Gastrocnemius medialis (tissue), 4 donors: ENCODE measurements around the gene ZNF488. TPM values are rescaled to one million over a fixed set of nuclear protein-coding genes. Genes with fewer than 3 reads are reported as not detected.
"Not testable (repeated sequence)": the region's sequence is repeated elsewhere in the genome, so short reads cannot be mapped to it uniquely, and the experiment has no call there.

Source experiments
- ATAC-seq, 2 donors: fragments of 150-250 bp; one replicate each; pipeline ENCODE4 v1.9.1; 2016
- DNase-seq, 2 donors: peaks; one replicate each; pipeline ENCODE4 v3.0.0-alpha.2; 2019
- H3K27ac ChIP-seq, 4 donors: fragments of 200-600 bp; sonication (generic); 1 replicate in 1 of 4; 2 replicates in 3 of 4; pipeline ENCODE4 v1.5.1; 2016 to 2018; ENCODE audit warnings: mild to moderate bottlenecking in 2 of 4, moderate library complexity in 1 of 4
- H3K27me3 ChIP-seq, 3 donors: fragments of 200-600 bp; sonication (generic) in 2 of 3; 1 replicate in 1 of 3; 2 replicates in 2 of 3; pipeline versions ENCODE4 v1.5.1 to v1.6.0; 2016 to 2019; ENCODE audit warnings: mild to moderate bottlenecking in 1 of 3, moderate library complexity in 1 of 3
- H3K36me3 ChIP-seq, 2 donors: fragments of 200-600 bp; sonication (generic) in 1 of 2; one replicate each; pipeline ENCODE4 v1.5.1; 2017 to 2018
- H3K4me1 ChIP-seq, 2 donors: fragments of 200-600 bp; sonication (generic) in 1 of 2; one replicate each; pipeline ENCODE4 v1.5.1; 2016 to 2017; ENCODE audit warnings: mild to moderate bottlenecking in 2 of 2
- H3K4me3 ChIP-seq, 4 donors: fragments of 200-600 bp; sonication (generic) in 3 of 4; 1 replicate in 1 of 4; 2 replicates in 3 of 4; pipeline ENCODE4 v1.5.1; 2016 to 2019; ENCODE audit warnings: mild to moderate bottlenecking in 2 of 4
- H3K9me3 ChIP-seq, 3 donors: fragments of 200-600 bp; sonication (generic) in 2 of 3; 1 replicate in 1 of 3; 2 replicates in 2 of 3; pipeline ENCODE4 v1.5.1; 2016 to 2019
- POLR2A ChIP-seq, 2 donors: fragments of 450-650 bp; IDR thresholded peaks; one replicate each; pipeline ENCODE4 v1.6.1; 2017; ENCODE audit warnings: antibody characterized with exemption in 2 of 2, mild to moderate bottlenecking in 2 of 2, moderate library complexity in 2 of 2
- in situ Hi-C, 4 donors: fragments of 200-750 bp; cut with MboI; loops; one replicate each; pipeline versions ENCODE4 v1.15.0 to v1.8.0; 2017; ENCODE audit warnings: low sequenced_read_pairs in 4 of 4
- intact Hi-C: fragments of 100-400 bp; cut with DNase I; formaldehyde crosslinking; loops from one replicate; pipeline ENCODE4 v1.15.1; 2023; ENCODE audit warnings: low total_unique reads
- total RNA-seq, 4 donors: library from RNA; depleted of rRNA; stranded (reverse); fragments of >200 nt; gene quantifications; one replicate each; pipeline versions ENCODE4 v1.1.0 to v1.2.3, GENCODE V29; 2016
- TF ChIP-seq, protein P1 (sequence below), 5 experiments: fragments of 450-650 bp in 3 of 5; fragments of 200-600 bp in 2 of 5; sonication (generic) in 2 of 5; IDR thresholded peaks in 4 of 5; conservative IDR thresholded peaks in 1 of 5; 1 replicate in 4 of 5; 2 replicates in 1 of 5; pipeline ENCODE4 v1.5.1; 2016 to 2019; ENCODE audit warnings: antibody characterized with exemption in 5 of 5, mild to moderate bottlenecking in 3 of 5, moderate library complexity in 3 of 5

ZNF488 gene
- total RNA-seq, 4 donors from 2014 or later = not detected

- no peaks in the 10 kb centered on the region for H3K4me1 ChIP-seq
- intact Hi-C loops (no loop called here), in situ Hi-C loops (no loop called here)
- TF ChIP-seq, protein P1, sequence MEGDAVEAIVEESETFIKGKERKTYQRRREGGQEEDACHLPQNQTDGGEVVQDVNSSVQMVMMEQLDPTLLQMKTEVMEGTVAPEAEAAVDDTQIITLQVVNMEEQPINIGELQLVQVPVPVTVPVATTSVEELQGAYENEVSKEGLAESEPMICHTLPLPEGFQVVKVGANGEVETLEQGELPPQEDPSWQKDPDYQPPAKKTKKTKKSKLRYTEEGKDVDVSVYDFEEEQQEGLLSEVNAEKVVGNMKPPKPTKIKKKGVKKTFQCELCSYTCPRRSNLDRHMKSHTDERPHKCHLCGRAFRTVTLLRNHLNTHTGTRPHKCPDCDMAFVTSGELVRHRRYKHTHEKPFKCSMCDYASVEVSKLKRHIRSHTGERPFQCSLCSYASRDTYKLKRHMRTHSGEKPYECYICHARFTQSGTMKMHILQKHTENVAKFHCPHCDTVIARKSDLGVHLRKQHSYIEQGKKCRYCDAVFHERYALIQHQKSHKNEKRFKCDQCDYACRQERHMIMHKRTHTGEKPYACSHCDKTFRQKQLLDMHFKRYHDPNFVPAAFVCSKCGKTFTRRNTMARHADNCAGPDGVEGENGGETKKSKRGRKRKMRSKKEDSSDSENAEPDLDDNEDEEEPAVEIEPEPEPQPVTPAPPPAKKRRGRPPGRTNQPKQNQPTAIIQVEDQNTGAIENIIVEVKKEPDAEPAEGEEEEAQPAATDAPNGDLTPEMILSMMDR (IDR thresholded peaks at IDR 0.05 in 4 of 5, conservative IDR thresholded peaks at IDR 0.05 in 1 of 5) = no peak
- no peak for TF ChIP-seq POLR2A (IDR thresholded peaks at IDR 0.05)
- no peaks in the 10 kb centered on the region for H3K27me3 ChIP-seq
- H3K9me3 ChIP-seq = no peaks in the 10 kb centered on the region
- DNase-seq = no peak
- no peak overlapping the region for H3K4me3 ChIP-seq
- ATAC-seq = no peak
- H3K36me3 ChIP-seq = no peaks in the 10 kb centered on the region
- no peak overlapping the region for H3K27ac ChIP-seq
Observed at GRCh38 chr10:47418321-47418720, 34.2 kb upstream of the ZNF488 start.

DNA sequence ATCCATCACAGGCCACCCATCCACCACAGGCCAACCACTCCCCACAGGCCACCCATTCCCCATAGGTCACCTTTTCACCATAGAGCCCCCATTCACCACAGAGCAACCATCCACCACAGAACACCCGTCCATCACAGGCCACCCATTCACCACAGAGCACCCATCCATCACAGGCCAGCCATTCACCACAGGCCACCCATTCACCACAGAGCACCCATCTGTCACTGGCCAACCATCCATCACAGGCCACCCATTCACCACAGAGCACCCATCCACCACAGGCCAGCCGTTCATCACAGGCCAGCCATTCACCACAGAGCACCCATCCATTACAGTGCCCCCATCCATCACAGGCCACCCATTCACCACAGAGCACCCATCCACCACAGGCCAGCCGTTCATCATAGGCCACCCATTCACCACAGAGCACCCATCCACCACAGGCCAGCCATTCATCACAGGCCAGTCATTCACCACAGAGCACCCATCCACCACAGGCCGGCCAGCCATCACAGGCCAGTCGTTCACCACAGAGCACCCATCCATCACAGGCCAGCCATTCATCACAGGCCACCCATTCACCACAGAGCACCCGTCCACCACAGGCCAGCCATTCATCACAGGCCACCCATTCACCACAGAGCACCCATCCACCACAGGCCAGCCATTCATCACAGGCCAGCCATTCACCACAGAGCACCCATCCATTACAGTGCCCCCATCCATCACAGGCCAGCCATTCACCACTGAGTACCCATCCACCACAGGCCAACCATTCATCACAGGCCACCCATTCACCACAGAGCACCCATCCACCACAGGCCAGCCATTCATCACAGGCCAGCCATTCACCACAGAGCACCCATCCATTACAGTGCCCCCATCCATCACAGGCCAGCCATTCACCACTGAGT lies 32.5 kb upstream of the ZNF488 start:
- in situ Hi-C loops, H3K9me3 ChIP-seq, H3K27ac ChIP-seq, H3K4me1 ChIP-seq, H3K27me3 ChIP-seq, H3K36me3 ChIP-seq, DNase-seq, ATAC-seq, intact Hi-C loops, H3K4me3 ChIP-seq: not testable (repeated sequence)

DNA sequence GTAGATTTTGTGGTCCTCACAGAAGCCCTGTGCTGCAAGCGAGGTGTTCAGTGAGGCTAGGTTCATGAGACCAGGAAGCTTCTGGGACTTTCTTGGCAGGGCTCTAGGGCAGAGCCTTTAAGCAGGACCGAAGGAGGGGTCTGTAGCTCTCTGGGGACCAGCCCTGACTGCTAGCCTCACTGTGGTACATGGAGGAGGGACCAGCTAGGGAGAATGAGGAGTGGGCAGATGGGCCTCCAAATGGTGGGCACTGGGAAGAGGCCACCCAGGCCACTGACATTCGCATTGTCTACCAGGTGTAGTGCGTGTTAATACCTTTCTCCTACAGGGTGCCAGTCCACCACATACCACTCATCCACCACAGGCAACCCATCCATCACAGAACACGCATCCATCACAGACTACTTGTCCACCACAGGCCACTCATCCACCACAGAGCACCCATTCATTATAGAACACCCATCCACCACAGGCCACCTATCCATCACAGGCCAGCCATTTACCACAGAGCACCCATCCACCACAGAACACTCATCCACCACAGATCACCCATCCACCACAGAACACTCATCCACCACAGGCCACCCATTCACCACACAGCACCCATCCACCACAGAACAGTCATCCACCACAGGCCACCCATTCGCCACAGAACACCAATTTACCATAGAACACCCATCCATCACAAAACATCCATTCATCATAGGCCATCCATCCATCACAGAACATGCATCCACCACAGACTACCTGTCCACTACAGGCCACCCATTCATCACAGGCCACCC lies 31.6 kb upstream of the ZNF488 start:
- Histone ChIP-seq H3K36me3 (no peaks in the 10 kb centered on the region), H3K27ac (no peak overlapping the region), H3K9me3 (no peaks in the 10 kb centered on the region), H3K27me3 (no peaks in the 10 kb centered on the region), H3K4me3 (no peak overlapping the region), H3K4me1 (no peaks in the 10 kb centered on the region)
- TF ChIP-seq POLR2A (IDR thresholded peaks at IDR 0.05) = no peak
- TF ChIP-seq, protein P1 (IDR thresholded peaks at IDR 0.05 in 4 of 5, conservative IDR thresholded peaks at IDR 0.05 in 1 of 5) = no peak
- DNase-seq (no peak), ATAC-seq (no peak)
- intact Hi-C loops (no loop called here), in situ Hi-C loops (no loop called here)

- Histone ChIP-seq H3K4me3 (no peak overlapping the region), H3K36me3 (no peaks in the 10 kb centered on the region)
- intact Hi-C loops = no loop called here
Observed at GRCh38 chr10:47414752-47415519, 30.8 kb upstream of the ZNF488 start.

More at GRCh38 chr10:47414752-47415519, 30.8 kb upstream of the ZNF488 start:
- Histone ChIP-seq H3K4me1 (no peaks in the 10 kb centered on the region), H3K27me3 (no peaks in the 10 kb centered on the region), H3K27ac (no peak overlapping the region), H3K9me3 (no peaks in the 10 kb centered on the region)
- TF ChIP-seq, protein P1 (IDR thresholded peaks at IDR 0.05 in 4 of 5, conservative IDR thresholded peaks at IDR 0.05 in 1 of 5) = no peak
- TF ChIP-seq POLR2A (IDR thresholded peaks at IDR 0.05) = no peak
- DNase-seq = no peak
- in situ Hi-C loops = no loop called here
- ATAC-seq = no peak
